Measurements from ENCODE around the gene ZNF785. TPM values are rescaled to one million over a fixed set of nuclear protein-coding genes. Genes with fewer than 3 reads are reported as not detected.

Gene ZNF785
- total and polyA plus RNA-seq, 2 donors (not counting 3 experiments of a cell fraction or from before 2014, with no cell fraction given), result 7.8 to 21.9 TPM

DNA sequence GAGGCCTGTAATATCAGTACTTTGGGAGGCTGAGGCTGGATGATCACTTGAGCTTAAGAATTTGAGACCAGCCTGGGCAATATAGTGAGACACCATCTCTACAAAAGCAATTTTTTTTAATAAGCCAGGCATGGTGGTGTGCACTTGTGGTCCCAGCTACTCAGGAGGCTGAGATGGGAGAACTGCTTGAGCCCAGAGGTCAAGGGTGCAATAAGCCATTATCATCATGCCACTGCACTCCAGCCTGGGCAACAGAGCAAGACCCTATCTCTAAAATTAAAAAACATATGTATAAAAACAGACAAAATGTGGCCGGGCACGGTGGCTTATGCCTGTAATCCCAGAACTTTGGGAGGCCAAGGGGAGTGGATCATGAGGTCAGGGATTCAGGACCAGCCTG lies 3.2 kb upstream of the ZNF785 start:
- H3K9me1 ChIP-seq (replicated peaks; ENCODE audit: control insufficient read depth, extremely low read depth, insufficient read depth, low read length), result no peaks in the 10 kb centered on the region
- no peak overlapping the region for H3K4me3 ChIP-seq (replicated peaks in 1 of 3; ENCODE audit: insufficient read depth in 1 of 3, low read depth in 1 of 3, low read length in 3 of 3)
- DNase-seq (ENCODE audit: low read depth, low spot score) (no peak), FAIRE-seq (no peak)
- no peaks in the 10 kb centered on the region for H3K9me3 ChIP-seq (replicated peaks; ENCODE audit: control insufficient read depth, insufficient read depth, low read length)
- no peaks in the 10 kb centered on the region for H4K20me1 ChIP-seq (replicated peaks; ENCODE audit: control insufficient read depth, extremely low read depth, insufficient read depth, low read length)
- ChIA-PET POLR2A (no interaction called here), CTCF (interaction anchor here (5.2 kb wide), 1 partner anchor 9 kb away, joined by 20 read pairs; no protein-coding TSS in a partner anchor)
- H3K9ac ChIP-seq (replicated peaks; ENCODE audit: extremely low read depth, insufficient read depth, low read length), result no peak overlapping the region
- H3K79me2 ChIP-seq (ENCODE audit: control insufficient read depth, insufficient read depth, low read length), result peaks cover 18% of the 10 kb centered on the region
- H3K27me3 ChIP-seq (ENCODE audit: control insufficient read depth in 2 of 2, insufficient read depth in 2 of 2, low read length in 2 of 2), result no peaks in the 10 kb centered on the region
- intact Hi-C loops (cut with micrococcal nuclease) (no loop called here), dilution Hi-C loops (cut with MboI; ENCODE audit: extremely low pct_ligation_motif_present, low sequenced_read_pairs) (no loop called here)
- BruUV-seq (replicated peaks), result no TSS peak
- no peaks in the 10 kb centered on the region for H3K36me3 ChIP-seq (ENCODE audit: control insufficient read depth in 2 of 2, extremely low read depth in 1 of 2, insufficient read depth in 2 of 2, low read length in 2 of 2)
- no peak overlapping the region for H3K27ac ChIP-seq (ENCODE audit: insufficient read depth, low read depth, low read length)
- peaks cover 7% of the 10 kb centered on the region for H3K4me1 ChIP-seq (ENCODE audit: control insufficient read depth, extremely low read depth, insufficient read depth, low read length)
- no peak for TF ChIP-seq POLR2A (IDR thresholded peaks at IDR 0.05; ENCODE audit: low read depth, low read length)
- TF ChIP-seq MYC (IDR thresholded peaks at IDR 0.05; ENCODE audit: low read depth, low read length), result no peak
- TF ChIP-seq EZH2 (IDR thresholded peaks at IDR 0.05; ENCODE audit: borderline replicate concordance, low read depth, low read length, severe bottlenecking), result no peak
- no peak for TF ChIP-seq POLR2AphosphoS5 (IDR thresholded peaks at IDR 0.05; ENCODE audit: insufficient read depth, low read depth, low read length)
- TF ChIP-seq JUN (IDR thresholded peaks at IDR 0.05; ENCODE audit: borderline replicate concordance, insufficient read depth, insufficient read length, low read depth), result no peak
- TF ChIP-seq FOS (IDR thresholded peaks at IDR 0.05; ENCODE audit: borderline replicate concordance, insufficient read depth, low read length), result no peak
- TF ChIP-seq, protein P1, sequence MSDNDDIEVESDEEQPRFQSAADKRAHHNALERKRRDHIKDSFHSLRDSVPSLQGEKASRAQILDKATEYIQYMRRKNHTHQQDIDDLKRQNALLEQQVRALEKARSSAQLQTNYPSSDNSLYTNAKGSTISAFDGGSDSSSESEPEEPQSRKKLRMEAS (IDR thresholded peaks at IDR 0.05; ENCODE audit: insufficient read depth, insufficient read length), result no peak
- no peak overlapping the region for H2AFZ ChIP-seq (ENCODE audit: low read depth, low read length)
- H3K4me2 ChIP-seq (ENCODE audit: insufficient read depth, low read length), result no peak overlapping the region

DNA sequence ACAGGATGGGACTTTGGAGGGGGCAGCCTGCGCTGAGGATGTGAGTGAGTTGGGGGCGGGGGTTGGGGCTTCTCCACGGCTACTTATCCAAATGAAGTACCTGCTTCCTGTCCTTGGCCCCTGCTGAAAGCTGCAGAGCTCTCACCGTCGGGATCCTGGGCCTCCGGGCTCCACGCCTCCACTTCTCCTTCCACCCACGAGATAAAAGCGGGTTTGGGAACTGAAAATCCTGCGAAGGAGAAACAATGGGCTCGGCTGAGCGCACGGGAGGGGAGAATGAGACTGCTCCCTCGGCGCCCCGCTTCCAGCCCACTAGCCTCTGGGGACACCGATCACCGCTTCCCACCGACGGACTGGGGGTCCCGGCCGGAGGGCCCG lies 486 bp downstream of the ZNF785 start:
- peak overlapping the region; percentile 49 for H3K27ac ChIP-seq (ENCODE audit: insufficient read depth, low read depth, low read length)
- TF ChIP-seq, protein P1 (IDR thresholded peaks at IDR 0.05; ENCODE audit: insufficient read depth, insufficient read length), result no peak
- no peak for TF ChIP-seq GATA2 (IDR thresholded peaks at IDR 0.05; ENCODE audit: insufficient read depth, insufficient read length, low read depth, low read length)
- H3K9me3 ChIP-seq (replicated peaks; ENCODE audit: control insufficient read depth, insufficient read depth, low read length), result no peaks in the 10 kb centered on the region
- peaks cover 2 to 10% of the 10 kb centered on the region in 2 experiments for H3K36me3 ChIP-seq (ENCODE audit: control insufficient read depth in 2 of 2, extremely low read depth in 1 of 2, insufficient read depth in 2 of 2, low read length in 2 of 2)
- H3K9me1 ChIP-seq (replicated peaks; ENCODE audit: control insufficient read depth, extremely low read depth, insufficient read depth, low read length), result no peaks in the 10 kb centered on the region
- H4K20me1 ChIP-seq (replicated peaks; ENCODE audit: control insufficient read depth, extremely low read depth, insufficient read depth, low read length), result no peaks in the 10 kb centered on the region
- H3K4me2 ChIP-seq (ENCODE audit: insufficient read depth, low read length), result peak overlapping the region; percentile 94
- FAIRE-seq (peak; percentile 46), DNase-seq (ENCODE audit: low read depth, low spot score) (no peak)
- no peaks in the 10 kb centered on the region for H3K27me3 ChIP-seq (ENCODE audit: control insufficient read depth in 2 of 2, insufficient read depth in 2 of 2, low read length in 2 of 2)
- H3K4me3 ChIP-seq (replicated peaks in 1 of 3; ENCODE audit: insufficient read depth in 1 of 3, low read depth in 1 of 3, low read length in 3 of 3), result peak overlapping the region; percentile 56 to 77 (median 72)
- TSS peak; percentile 36 for BruUV-seq (replicated peaks)
- H3K79me2 ChIP-seq (ENCODE audit: control insufficient read depth, insufficient read depth, low read length), result peaks cover 35% of the 10 kb centered on the region
- CTCF ChIA-PET, result interaction anchor here (0.8 to 5.2 kb wide), 5 partner anchors 13 to 155 kb away, joined by 3 to 20 read pairs (median 4); partner anchors contain the start of genes DCTPP1 and ZNF747
- peak overlapping the region; percentile 67 for H3K9ac ChIP-seq (replicated peaks; ENCODE audit: extremely low read depth, insufficient read depth, low read length)
- peak overlapping the region; percentile 77 for H2AFZ ChIP-seq (ENCODE audit: low read depth, low read length)
- H3K4me1 ChIP-seq (ENCODE audit: control insufficient read depth, extremely low read depth, insufficient read depth, low read length), result peaks cover 7% of the 10 kb centered on the region
- intact Hi-C loops (cut with micrococcal nuclease), result loop anchor here (1.0 to 2.0 kb wide), 8 partner anchors 13 to 155 kb away; partner anchors contain the start of genes DCTPP1, FBRS, PRR14 and ZNF689
- dilution Hi-C loops (cut with MboI; ENCODE audit: extremely low pct_ligation_motif_present, low sequenced_read_pairs), result no loop called here
- POLR2A ChIA-PET, result no interaction called here
